ENCODE results near the gene NPTX2. TPM values are rescaled to one million over a fixed set of nuclear protein-coding genes. Genes with fewer than 3 reads are reported as not detected.

NPTX2 gene
- total and polyA plus RNA-seq, 2 experiments from 2014 or later: 8.2 to 24.1 TPM

DNA sequence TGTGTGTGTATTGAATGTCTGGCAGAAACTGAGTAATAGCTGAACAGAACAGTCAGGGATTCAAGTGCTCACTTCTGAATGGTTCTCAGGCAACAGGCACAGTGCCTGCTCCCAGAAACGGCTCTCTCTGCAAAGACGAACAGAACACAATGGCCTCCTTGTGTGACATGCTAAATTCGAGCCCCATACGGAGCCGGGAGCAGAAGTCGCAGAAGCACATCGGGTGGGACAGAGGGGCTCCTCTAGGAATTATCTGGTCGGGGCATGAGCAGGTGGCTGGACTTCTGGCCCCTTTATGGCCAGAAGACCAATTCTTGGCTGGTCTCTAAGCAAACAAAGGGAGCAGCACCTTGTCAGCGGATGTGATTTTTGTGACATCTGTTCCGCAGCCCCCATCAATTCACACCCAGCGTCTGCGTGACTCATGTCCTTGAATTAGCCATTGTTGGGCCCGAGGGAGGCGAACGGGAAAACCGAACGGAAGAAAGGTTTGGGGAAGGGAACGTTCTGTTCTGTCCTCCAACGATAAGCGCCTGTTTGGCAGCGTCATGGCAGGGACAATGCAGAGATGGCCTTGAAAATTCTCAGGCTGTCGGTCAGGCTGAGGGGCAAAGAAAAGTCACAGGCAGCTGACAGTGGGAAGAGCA is 47.3 kb upstream of the NPTX2 start:
- Histone ChIP-seq H3F3A (replicated peaks; ENCODE audit: low read depth) (no peaks in the 10 kb centered on the region), H3K27ac (ENCODE audit: low read depth) (no peak overlapping the region), H3K27me3 (ENCODE audit: insufficient read depth) (no peaks in the 10 kb centered on the region), H3K4me1 (ENCODE audit: insufficient read depth) (no peaks in the 10 kb centered on the region), H3K36me3 (ENCODE audit: insufficient read depth) (no peaks in the 10 kb centered on the region), H4K20me1 (replicated peaks; ENCODE audit: insufficient read depth) (no peaks in the 10 kb centered on the region), H3K4me3 (no peak overlapping the region), H2AFZ (peak overlapping the region; percentile 85), H3K79me2 (replicated peaks; ENCODE audit: insufficient read depth) (no peaks in the 10 kb centered on the region), H3K4me2 (no peak overlapping the region), H3K9me2 (ENCODE audit: insufficient read depth) (no peaks in the 10 kb centered on the region)
- H3K9me3 Mint-ChIP-seq: peaks cover 14% of the 10 kb centered on the region
- ATAC-seq (peak; percentile 52; the same call in 2 of the 3 replicates), DNase-seq (ENCODE audit: low spot score) (no peak)
- no peak for TF ChIP-seq NANOG (IDR thresholded peaks at IDR 0.05; ENCODE audit: borderline replicate concordance)
- TF ChIP-seq, protein P1, sequence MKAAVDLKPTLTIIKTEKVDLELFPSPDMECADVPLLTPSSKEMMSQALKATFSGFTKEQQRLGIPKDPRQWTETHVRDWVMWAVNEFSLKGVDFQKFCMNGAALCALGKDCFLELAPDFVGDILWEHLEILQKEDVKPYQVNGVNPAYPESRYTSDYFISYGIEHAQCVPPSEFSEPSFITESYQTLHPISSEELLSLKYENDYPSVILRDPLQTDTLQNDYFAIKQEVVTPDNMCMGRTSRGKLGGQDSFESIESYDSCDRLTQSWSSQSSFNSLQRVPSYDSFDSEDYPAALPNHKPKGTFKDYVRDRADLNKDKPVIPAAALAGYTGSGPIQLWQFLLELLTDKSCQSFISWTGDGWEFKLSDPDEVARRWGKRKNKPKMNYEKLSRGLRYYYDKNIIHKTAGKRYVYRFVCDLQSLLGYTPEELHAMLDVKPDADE (IDR thresholded peaks at IDR 0.05): no peak
- TF ChIP-seq, protein P2, sequence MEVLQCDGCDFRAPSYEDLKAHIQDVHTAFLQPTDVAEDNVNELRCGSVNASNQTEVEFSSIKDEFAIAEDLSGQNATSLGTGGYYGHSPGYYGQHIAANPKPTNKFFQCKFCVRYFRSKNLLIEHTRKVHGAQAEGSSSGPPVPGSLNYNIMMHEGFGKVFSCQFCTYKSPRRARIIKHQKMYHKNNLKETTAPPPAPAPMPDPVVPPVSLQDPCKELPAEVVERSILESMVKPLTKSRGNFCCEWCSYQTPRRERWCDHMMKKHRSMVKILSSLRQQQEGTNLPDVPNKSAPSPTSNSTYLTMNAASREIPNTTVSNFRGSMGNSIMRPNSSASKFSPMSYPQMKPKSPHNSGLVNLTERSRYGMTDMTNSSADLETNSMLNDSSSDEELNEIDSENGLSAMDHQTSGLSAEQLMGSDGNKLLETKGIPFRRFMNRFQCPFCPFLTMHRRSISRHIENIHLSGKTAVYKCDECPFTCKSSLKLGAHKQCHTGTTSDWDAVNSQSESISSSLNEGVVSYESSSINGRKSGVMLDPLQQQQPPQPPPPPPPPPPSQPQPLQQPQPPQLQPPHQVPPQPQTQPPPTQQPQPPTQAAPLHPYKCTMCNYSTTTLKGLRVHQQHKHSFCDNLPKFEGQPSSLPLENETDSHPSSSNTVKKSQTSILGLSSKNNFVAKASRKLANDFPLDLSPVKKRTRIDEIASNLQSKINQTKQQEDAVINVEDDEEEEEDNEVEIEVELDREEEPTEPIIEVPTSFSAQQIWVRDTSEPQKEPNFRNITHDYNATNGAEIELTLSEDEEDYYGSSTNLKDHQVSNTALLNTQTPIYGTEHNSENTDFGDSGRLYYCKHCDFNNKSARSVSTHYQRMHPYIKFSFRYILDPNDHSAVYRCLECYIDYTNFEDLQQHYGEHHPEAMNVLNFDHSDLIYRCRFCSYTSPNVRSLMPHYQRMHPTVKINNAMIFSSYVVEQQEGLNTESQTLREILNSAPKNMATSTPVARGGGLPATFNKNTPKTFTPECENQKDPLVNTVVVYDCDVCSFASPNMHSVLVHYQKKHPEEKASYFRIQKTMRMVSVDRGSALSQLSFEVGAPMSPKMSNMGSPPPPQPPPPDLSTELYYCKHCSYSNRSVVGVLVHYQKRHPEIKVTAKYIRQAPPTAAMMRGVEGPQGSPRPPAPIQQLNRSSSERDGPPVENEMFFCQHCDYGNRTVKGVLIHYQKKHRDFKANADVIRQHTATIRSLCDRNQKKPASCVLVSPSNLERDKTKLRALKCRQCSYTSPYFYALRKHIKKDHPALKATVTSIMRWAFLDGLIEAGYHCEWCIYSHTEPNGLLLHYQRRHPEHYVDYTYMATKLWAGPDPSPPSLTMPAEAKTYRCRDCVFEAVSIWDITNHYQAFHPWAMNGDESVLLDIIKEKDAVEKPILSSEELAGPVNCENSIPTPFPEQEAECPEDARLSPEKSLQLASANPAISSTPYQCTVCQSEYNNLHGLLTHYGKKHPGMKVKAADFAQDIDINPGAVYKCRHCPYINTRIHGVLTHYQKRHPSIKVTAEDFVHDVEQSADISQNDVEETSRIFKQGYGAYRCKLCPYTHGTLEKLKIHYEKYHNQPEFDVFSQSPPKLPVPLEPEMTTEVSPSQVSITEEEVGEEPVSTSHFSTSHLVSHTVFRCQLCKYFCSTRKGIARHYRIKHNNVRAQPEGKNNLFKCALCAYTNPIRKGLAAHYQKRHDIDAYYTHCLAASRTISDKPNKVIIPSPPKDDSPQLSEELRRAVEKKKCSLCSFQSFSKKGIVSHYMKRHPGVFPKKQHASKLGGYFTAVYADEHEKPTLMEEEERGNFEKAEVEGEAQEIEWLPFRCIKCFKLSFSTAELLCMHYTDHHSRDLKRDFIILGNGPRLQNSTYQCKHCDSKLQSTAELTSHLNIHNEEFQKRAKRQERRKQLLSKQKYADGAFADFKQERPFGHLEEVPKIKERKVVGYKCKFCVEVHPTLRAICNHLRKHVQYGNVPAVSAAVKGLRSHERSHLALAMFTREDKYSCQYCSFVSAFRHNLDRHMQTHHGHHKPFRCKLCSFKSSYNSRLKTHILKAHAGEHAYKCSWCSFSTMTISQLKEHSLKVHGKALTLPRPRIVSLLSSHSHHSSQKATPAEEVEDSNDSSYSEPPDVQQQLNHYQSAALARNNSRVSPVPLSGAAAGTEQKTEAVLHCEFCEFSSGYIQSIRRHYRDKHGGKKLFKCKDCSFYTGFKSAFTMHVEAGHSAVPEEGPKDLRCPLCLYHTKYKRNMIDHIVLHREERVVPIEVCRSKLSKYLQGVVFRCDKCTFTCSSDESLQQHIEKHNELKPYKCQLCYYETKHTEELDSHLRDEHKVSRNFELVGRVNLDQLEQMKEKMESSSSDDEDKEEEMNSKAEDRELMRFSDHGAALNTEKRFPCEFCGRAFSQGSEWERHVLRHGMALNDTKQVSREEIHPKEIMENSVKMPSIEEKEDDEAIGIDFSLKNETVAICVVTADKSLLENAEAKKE (CRISPR knock-in tag; IDR thresholded peaks at IDR 0.05): no peak
- H3K36me3 Mint-ChIP-seq (ENCODE audit: low read depth): no peaks in the 10 kb centered on the region; the same call in 1 of the 3 replicates
- H3K27ac Mint-ChIP-seq: no peak overlapping the region
- H3K27me3 Mint-ChIP-seq (ENCODE audit: insufficient read depth, low read depth, poor library complexity): peaks cover 5% of the 10 kb centered on the region
- no peak overlapping the region for H3K4me3 Mint-ChIP-seq
- peaks cover 8% of the 10 kb centered on the region; the same call in 1 of the 3 replicates for H3K4me1 Mint-ChIP-seq

DNA sequence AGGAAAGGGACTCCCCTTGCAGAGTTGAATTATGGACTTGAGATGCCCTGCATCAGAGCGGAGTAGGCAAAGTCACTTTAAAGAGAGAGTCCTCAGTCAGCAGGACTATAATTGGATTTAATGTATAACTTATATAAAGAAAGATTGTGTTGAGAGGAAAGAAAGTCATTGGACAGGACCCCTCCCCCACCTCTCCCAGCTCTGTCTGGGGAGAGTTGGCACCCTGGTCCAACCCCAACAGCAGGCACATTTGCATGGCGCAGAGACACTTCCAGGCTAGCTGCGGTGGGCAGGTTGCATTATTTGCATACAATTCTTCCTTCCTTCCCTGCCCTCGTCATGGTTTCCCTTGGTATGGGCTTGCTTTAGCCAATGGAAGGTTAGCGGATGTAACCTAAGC is 46.1 kb upstream of the NPTX2 start:
- Mint-ChIP-seq H3K27me3 (ENCODE audit: insufficient read depth, low read depth, poor library complexity) (peaks cover 6% of the 10 kb centered on the region), H3K9me3 (peaks cover 21% of the 10 kb centered on the region), H3K36me3 (ENCODE audit: low read depth) (peaks cover 7% of the 10 kb centered on the region; the same call in 1 of the 3 replicates), H3K27ac (no peak overlapping the region), H3K4me3 (no peak overlapping the region), H3K4me1 (peaks cover 8% of the 10 kb centered on the region; the same call in 1 of the 3 replicates)
- no peak overlapping the region for H3K4me2 ChIP-seq
- no peak overlapping the region for H3K4me3 ChIP-seq
- H3K4me1 ChIP-seq (ENCODE audit: insufficient read depth): no peaks in the 10 kb centered on the region
- no peaks in the 10 kb centered on the region for H3K79me2 ChIP-seq (replicated peaks; ENCODE audit: insufficient read depth)
- H3K9me2 ChIP-seq (ENCODE audit: insufficient read depth): no peaks in the 10 kb centered on the region
- H3K36me3 ChIP-seq (ENCODE audit: insufficient read depth): 0 out of 2 replicates have a peak, but pooled peaks cover 3% of the 10 kb centered on the region
- no peaks in the 10 kb centered on the region for H3K27me3 ChIP-seq (ENCODE audit: insufficient read depth)
- no peaks in the 10 kb centered on the region for H4K20me1 ChIP-seq (replicated peaks; ENCODE audit: insufficient read depth)
- H2AFZ ChIP-seq: no peak overlapping the region
- ATAC-seq (no peak), DNase-seq (ENCODE audit: low spot score) (no peak)
- no peak overlapping the region for H3K27ac ChIP-seq (ENCODE audit: low read depth)
- H3F3A ChIP-seq (replicated peaks; ENCODE audit: low read depth): no peaks in the 10 kb centered on the region
- TF ChIP-seq ZNF114 (CRISPR knock-in tag; IDR thresholded peaks at IDR 0.05) (no peak), STAT1 (IDR thresholded peaks at IDR 0.05; ENCODE audit: unreplicated experiment) (no peak), JUNB (IDR thresholded peaks at IDR 0.05; ENCODE audit: unreplicated experiment) (no peak), NANOG (IDR thresholded peaks at IDR 0.05; ENCODE audit: borderline replicate concordance) (no peak), EZH2phosphoT487 (IDR thresholded peaks at IDR 0.05; ENCODE audit: unreplicated experiment) (no peak), EZH2 (IDR thresholded peaks at IDR 0.05; ENCODE audit: low read depth, unreplicated experiment) (no peak), ZNF331 (CRISPR knock-in tag; IDR thresholded peaks at IDR 0.05; ENCODE audit: low read depth) (no peak)
- TF ChIP-seq, protein P3, sequence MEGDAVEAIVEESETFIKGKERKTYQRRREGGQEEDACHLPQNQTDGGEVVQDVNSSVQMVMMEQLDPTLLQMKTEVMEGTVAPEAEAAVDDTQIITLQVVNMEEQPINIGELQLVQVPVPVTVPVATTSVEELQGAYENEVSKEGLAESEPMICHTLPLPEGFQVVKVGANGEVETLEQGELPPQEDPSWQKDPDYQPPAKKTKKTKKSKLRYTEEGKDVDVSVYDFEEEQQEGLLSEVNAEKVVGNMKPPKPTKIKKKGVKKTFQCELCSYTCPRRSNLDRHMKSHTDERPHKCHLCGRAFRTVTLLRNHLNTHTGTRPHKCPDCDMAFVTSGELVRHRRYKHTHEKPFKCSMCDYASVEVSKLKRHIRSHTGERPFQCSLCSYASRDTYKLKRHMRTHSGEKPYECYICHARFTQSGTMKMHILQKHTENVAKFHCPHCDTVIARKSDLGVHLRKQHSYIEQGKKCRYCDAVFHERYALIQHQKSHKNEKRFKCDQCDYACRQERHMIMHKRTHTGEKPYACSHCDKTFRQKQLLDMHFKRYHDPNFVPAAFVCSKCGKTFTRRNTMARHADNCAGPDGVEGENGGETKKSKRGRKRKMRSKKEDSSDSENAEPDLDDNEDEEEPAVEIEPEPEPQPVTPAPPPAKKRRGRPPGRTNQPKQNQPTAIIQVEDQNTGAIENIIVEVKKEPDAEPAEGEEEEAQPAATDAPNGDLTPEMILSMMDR (conservative IDR thresholded peaks at IDR 0.05; ENCODE audit: low read depth in 2 of 2): no peak
- TF ChIP-seq, protein P1 (IDR thresholded peaks at IDR 0.05): no peak

Data from GM23338 (cell line).